GM12874 (cell line): Measurements from ENCODE around the gene WDFY4.

Experiments used
- TF ChIP-seq, protein P1 (sequence below): IDR thresholded peaks from 2 replicates; pipeline ENCODE4 v1.5.1; 2011; ENCODE audit warnings: low read depth, mild to moderate bottlenecking, control low read depth, low read length, moderate library complexity; ENCODE audit not compliant: insufficient read depth

The WDFY4 gene

DNA sequence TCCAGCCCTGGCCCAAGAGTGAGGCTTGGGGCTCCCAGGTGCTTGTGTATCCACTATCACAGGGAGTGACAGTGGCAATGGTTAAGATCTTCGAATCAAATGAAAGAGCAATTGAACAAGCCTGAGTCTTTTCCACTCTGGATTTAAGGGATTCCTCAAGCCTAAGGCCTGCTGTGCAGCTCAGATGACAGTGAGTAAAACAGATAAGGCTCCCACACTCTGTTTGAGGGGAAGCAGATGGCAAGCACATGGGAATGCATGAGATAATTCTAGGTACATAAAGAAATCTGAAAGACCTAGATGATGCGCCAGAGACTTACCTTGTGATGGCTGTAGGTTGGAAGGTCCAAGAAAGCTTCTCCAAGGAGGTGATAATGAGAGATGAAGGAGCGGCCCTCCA is 159.9 kb downstream of the WDFY4 start:
- TF ChIP-seq, protein P1, sequence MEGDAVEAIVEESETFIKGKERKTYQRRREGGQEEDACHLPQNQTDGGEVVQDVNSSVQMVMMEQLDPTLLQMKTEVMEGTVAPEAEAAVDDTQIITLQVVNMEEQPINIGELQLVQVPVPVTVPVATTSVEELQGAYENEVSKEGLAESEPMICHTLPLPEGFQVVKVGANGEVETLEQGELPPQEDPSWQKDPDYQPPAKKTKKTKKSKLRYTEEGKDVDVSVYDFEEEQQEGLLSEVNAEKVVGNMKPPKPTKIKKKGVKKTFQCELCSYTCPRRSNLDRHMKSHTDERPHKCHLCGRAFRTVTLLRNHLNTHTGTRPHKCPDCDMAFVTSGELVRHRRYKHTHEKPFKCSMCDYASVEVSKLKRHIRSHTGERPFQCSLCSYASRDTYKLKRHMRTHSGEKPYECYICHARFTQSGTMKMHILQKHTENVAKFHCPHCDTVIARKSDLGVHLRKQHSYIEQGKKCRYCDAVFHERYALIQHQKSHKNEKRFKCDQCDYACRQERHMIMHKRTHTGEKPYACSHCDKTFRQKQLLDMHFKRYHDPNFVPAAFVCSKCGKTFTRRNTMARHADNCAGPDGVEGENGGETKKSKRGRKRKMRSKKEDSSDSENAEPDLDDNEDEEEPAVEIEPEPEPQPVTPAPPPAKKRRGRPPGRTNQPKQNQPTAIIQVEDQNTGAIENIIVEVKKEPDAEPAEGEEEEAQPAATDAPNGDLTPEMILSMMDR: no peak

DNA sequence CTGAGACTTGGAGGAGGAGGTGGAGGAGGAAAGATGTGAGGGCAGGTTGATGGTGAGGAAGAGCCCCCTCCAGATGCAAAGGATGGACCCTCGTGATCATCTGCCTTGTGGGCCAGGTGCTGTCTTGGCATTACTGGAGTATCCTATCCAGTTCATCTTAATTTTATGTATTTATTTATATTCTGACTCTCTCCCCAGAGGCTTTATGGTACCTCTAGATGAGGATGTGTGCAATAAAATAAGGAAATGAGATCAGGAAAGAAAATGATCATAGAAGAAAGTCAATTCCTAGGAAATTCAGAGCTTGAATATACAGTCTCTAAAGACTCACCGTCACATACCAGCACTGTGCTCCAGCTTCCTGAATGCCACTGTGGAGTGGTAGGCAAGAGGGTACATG is 160.8 kb downstream of the WDFY4 start:
- TF ChIP-seq, protein P1: no peak

DNA sequence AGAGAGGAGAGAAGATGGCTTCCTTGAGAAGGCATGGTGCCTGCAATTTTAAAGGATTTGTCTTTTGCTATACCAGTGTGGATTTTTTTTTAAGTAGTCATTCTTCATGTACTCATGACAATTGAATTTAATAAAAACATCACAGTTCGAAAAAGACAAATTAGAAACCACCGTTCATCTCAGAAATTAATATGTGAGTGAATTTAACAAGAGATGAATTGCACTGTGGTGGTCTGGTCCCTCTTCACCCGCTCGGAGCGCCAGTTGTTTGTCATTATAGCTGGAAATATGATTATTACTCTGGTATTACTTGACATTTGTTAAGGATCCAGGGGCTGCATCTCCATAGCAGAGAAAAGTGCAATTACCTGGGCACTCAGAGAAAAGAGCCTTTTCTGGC is 163.0 kb downstream of the WDFY4 start:
- TF ChIP-seq, protein P1: no peak

DNA sequence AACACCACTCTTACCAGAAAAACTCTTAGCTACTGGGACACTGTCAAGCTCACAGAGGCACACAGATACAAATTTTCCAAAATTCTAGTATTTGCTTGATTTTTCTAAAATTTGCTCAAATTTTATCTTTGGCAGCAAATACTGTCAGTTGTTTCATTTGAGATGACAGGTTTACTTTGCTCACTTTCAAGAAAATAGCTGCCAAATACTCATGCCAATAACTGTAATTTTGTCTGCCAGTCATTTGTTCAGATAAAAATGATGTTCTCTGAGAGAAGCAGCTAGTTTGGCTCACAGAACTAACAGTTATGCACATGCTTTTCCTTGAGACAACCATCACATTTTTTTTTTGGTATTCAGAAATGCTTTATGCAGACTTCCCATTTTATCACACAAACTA is 172.2 kb downstream of the WDFY4 start:
- TF ChIP-seq, protein P1: no peak

- TF ChIP-seq, protein P1: no peak
These were observed 187.6 kb downstream of the WDFY4 start for GRCh38 chr10:48872234-48872633.

- TF ChIP-seq, protein P1: no peak
These were observed 193.4 kb downstream of the WDFY4 start for GRCh38 chr10:48878091-48878490.

DNA sequence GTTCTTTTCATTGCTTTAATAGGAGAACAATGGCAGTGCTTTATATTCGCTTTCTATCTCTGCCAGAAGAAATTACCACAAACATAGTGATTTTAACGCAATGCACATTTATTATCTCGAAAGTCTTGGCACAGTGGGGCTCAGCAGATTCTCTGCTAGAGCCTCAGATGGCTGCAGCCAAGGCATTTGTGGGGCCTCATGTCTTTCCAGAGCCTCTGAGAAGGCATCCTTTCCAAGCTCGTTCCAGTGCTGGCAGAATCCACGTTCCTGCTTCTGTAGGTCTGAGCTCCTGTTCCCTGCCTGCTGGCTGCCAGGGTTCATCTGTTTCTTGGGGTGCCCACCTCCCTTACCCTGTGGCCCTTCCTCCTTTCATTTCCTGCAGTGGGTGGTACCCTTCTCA is 194.8 kb downstream of the WDFY4 start:
- TF ChIP-seq, protein P1: no peak
